Left hindlimb (tissue), 1 donor: ENCODE data around the gene ZNF469.

Source experiments
- DNase-seq: peaks from one replicate; pipeline ENCODE4 v3.0.0-alpha.2; 2018

Gene ZNF469

GRCh38 chr16:88380099-88380498 lies 2.7 kb upstream of the ZNF469 start:
- no peak for DNase-seq

DNA sequence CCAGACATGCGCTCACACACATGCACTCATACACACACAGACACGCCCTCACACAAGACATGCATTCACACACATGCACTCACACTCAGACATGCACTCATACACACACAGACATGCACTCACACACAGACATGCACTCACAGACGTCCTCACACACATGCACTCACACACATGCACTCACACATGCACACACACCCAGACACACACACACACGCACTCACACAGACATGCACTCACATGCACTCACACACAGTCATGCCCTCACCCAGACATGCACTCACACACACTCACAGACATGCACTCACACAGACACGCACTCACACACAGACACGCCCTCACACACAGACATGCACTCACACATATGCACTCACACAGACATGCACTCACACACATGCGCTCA lies 2.1 kb upstream of the ZNF469 start:
- DNase-seq = no peak

- DNase-seq = no peak
Observed at GRCh38 chr16:88381820-88382451, 823 bp upstream of the ZNF469 start.

GRCh38 chr16:88383401-88384221 lies 852 bp downstream of the ZNF469 start:
- DNase-seq = no peak

- no peak for DNase-seq
Observed at GRCh38 chr16:88384222-88385111, 1.7 kb downstream of the ZNF469 start.

- no peak for DNase-seq
Observed at GRCh38 chr16:88385112-88385594, 2.4 kb downstream of the ZNF469 start.

- no peak for DNase-seq
Observed at GRCh38 chr16:88385831-88386815, 3.4 kb downstream of the ZNF469 start.

DNA sequence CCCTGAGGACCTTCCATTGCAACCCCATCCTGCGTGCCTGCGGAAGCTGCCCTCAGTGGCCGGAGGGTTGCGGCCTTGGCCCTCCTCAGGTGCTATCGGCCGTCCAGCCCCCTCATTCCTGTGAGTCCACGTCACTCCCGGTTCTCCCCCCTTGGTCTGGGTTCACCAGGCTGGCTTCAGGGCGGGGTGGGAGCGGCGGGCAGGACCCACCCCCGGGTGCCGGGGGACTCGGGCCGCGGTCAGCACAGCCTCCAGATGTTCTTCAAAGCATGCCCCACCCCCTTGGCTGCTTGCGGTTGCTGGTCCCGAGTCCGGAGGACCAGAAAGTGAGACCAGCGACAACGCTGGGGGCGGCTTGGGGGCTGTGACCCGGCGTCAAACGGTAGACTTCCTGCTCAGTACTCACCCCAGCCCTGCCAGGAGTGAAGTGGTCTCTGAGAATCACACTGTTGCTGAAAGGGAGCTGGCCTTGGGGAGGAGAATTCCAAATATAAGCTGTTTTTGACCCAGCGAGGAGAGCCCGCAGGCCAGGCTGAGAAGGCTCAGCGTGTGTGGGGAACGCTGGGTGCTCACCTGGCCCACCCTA lies 4.5 kb downstream of the ZNF469 start:
- no peak for DNase-seq

- DNase-seq = peak; percentile 82
Observed at GRCh38 chr16:88387941-88388627, 5.3 kb downstream of the ZNF469 start.

DNA sequence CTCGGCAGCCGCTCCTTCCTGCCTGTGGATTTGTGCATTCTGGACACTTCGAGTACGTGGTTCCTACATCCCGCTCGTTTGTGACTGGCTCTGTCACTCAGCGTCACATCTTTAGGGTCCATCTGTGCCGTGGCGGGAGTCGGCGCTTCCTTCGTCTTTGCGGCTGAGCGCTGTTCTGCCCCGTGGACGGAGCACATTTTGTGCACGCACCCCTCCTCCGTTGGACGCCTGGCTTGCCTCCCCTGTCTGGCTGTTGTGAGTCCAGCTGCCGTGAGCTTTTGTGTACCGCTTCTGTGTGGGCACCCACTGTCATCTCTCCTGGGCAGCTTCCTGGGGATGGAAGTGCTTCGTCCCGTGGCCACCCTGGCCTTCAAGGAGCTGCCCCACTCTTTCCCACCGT lies 6.4 kb downstream of the ZNF469 start:
- DNase-seq = no peak

- no peak for DNase-seq
Observed at GRCh38 chr16:88389621-88390160, 6.9 kb downstream of the ZNF469 start.

GRCh38 chr16:88390265-88390664 lies 7.5 kb downstream of the ZNF469 start:
- DNase-seq = no peak

GRCh38 chr16:88390735-88391134 lies 8.0 kb downstream of the ZNF469 start:
- no peak for DNase-seq

DNA sequence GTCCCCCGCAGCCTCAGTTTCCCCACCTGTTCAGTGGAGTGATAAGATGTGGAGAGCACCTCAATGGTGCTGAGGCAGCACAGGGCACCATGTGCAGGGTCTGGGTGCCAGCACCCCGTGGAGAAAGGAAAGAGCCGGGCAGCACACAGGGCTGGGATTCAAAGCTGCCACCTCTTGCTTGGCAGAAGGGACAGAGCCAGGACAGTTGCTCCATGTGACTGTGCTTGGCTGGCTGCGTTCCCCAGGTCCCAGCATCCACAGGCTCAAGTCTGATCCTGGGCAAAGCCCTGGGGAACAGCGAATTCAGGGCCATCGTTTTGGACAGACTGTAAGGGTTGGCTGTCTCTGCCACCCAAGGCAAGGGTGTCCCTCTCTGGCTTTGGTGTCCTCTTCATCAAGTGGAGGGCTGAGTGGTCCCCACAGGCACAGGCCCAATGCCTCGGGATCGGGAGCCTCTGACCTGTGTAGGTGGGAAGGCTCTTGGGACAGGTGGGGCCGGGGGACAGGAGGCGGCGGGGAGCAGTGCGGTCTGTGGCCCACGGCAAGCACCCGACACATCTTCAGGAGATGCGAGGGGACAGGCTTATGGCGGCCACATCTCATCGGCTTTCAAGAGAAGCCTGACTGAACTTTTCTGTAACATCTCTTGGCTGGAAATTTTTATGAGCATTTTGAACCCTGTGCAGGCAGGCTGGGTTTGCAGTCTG lies 8.5 kb downstream of the ZNF469 start:
- DNase-seq = no peak

DNA sequence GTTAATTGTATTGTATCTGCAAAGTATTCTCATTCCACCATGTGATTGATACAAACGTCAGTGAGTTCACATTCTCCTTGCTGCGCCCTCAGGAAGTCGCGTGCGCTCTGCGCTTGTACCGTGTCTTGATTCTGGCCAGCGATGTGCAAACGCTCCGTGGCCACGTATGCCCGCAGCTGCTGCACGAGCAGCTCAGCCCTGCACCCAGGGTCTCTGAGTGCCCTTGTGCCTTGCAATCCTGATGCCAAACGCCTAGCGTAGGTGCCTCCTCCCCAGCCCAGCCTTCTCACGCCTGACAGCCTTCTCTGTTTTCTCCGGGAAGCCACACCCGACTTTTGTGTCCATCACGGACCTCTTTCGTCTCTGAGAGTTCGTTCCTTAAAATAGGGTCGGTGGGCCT lies 9.4 kb downstream of the ZNF469 start:
- DNase-seq = no peak

GRCh38 chr16:88392616-88393015 lies 9.9 kb downstream of the ZNF469 start:
- DNase-seq = no peak

- DNase-seq = peak; percentile 84
Observed at GRCh38 chr16:88393034-88393433, 10.3 kb downstream of the ZNF469 start.

DNA sequence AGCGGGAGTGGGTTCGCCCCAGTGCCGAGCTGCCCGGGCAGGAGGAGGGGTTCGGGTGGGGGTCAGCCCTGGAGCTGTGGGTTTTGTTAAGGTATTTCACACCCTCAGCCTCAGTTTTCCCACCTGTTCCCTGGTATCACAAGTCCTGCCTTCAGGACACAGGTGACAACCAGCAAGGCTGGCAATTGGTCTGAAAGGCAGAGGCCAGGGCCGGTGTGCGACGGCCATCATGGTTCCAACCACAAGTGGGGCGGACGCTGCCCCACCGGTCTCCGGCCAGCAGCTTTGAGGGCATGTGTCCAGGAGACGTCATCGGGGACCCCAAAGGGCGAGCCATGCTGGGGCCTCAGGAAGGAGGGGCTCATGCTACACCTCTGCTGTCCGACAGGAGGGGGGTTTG lies 10.8 kb downstream of the ZNF469 start:
- no peak for DNase-seq

GRCh38 chr16:88394426-88394825 lies 11.7 kb downstream of the ZNF469 start:
- no peak for DNase-seq
